ENCODE data around the gene TLE3.
A peak's percentile ranks its signal among the peaks of the same experiment; 100 is the strongest.

TLE3 gene

DNA sequence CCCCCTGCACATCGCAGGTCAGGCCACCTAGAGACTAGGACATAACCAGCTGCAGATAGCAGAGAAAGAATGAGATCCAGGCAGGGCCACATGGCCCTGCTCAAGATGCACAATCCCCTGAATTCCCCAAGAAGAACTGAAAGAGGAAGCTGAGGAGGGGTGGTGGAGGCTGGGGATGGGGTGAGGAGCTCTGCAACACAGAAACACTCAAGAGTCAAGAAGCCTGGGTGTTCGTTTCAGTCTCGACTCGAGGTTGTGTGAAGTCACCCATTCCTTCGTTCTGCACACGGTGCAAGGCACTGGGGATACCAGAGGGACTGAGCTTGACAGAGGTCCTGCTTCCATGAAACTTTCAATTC lies 62.0 kb downstream of the TLE3 start:
- DNase-seq (ENCODE audit: low read depth), result no peak
- TF ChIP-seq, protein P1, sequence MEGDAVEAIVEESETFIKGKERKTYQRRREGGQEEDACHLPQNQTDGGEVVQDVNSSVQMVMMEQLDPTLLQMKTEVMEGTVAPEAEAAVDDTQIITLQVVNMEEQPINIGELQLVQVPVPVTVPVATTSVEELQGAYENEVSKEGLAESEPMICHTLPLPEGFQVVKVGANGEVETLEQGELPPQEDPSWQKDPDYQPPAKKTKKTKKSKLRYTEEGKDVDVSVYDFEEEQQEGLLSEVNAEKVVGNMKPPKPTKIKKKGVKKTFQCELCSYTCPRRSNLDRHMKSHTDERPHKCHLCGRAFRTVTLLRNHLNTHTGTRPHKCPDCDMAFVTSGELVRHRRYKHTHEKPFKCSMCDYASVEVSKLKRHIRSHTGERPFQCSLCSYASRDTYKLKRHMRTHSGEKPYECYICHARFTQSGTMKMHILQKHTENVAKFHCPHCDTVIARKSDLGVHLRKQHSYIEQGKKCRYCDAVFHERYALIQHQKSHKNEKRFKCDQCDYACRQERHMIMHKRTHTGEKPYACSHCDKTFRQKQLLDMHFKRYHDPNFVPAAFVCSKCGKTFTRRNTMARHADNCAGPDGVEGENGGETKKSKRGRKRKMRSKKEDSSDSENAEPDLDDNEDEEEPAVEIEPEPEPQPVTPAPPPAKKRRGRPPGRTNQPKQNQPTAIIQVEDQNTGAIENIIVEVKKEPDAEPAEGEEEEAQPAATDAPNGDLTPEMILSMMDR (IDR thresholded peaks at IDR 0.05; ENCODE audit: low read length, missing control alignments), result no peak
- no peak overlapping the region for H3K4me3 ChIP-seq (replicated peaks; ENCODE audit: low read depth, low read length)

GRCh38 chr15:70035051-70035718 lies 62.5 kb downstream of the TLE3 start:
- DNase-seq (ENCODE audit: low read depth), result no peak
- TF ChIP-seq, protein P1 (IDR thresholded peaks at IDR 0.05; ENCODE audit: low read length, missing control alignments), result no peak
- no peak overlapping the region for H3K4me3 ChIP-seq (replicated peaks; ENCODE audit: low read depth, low read length)

DNA sequence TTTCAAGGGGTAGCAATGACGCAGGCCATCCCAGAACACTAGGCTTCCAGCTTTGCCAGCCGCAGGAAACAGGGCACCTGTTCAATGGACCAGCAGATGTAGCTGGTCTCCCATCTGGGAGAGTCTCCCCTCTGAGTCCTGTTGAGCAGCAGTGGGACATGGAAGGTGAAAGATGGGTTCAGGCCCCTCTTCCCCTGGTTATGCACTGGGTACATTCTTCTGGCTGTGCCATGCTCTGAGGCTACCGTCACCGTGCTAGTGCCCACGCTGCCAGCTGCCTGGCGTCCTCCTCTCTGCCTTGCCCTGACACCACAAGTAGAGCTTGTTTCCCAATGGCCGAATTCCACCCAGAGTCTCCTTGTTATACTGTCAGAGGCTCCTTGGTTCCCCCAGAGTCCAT lies 63.1 kb downstream of the TLE3 start:
- no peak overlapping the region for H3K4me3 ChIP-seq (replicated peaks; ENCODE audit: low read depth, low read length)
- TF ChIP-seq, protein P1 (IDR thresholded peaks at IDR 0.05; ENCODE audit: low read length, missing control alignments), result no peak
- no peak for DNase-seq (ENCODE audit: low read depth)

DNA sequence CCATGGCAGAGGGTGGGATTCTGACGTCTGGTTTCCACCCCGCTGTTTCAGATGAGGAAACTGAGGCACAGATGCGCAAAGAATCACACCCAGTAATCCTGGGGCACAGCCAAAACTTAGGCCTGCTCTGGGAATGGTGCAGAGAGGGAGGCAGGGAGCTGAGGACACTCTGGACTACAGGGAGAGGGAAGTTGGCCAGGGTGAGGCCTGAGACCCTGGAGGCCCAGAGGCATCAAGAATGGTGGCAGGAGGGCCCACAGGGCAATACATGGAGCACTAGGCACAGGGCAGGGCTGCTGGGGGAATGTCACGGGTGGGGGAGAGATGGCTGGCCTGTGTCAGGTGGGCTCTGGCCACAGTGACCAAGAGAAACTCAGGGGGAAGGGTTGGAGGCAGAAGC lies 63.6 kb downstream of the TLE3 start:
- TF ChIP-seq, protein P1 (IDR thresholded peaks at IDR 0.05; ENCODE audit: low read length, missing control alignments), result no peak
- DNase-seq (ENCODE audit: low read depth), result no peak
- H3K4me3 ChIP-seq (replicated peaks; ENCODE audit: low read depth, low read length), result no peak overlapping the region

DNA sequence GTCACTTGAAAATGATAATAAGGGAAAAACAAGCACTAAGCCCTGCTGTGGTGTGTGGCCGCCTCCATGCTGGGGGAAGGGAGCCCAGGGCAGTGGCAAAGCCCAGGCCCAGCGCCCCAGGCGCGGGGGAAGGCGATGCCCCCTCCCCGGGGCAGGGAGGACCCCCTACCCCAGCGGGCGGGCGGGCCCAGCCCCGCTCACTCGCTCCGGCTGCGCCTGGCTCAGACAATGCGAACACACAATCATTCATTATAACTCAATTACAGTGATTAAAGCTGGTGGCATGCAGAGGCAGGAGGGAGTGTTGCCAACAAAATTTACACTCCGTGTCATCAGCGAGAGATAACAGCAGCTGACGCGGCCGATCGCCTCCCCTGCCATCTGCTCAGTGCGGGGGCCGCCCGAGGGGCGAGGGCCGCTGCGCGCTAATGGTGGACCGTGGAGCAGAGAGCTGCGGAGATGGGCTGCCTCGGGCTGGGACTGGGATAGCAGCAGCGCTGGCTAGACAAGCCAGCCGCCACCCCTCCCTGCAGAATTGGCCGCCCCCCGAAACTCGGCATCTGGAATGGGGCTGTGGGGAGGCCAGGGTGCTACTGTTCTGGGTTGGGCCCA lies 64.1 kb downstream of the TLE3 start:
- DNase-seq (ENCODE audit: low read depth), result peak; percentile 57
- TF ChIP-seq, protein P1 (IDR thresholded peaks at IDR 0.05; ENCODE audit: low read length, missing control alignments), result no peak
- no peak overlapping the region for H3K4me3 ChIP-seq (replicated peaks; ENCODE audit: low read depth, low read length)

GRCh38 chr15:70033109-70033508 lies 64.6 kb downstream of the TLE3 start:
- TF ChIP-seq, protein P1 (IDR thresholded peaks at IDR 0.05; ENCODE audit: low read length, missing control alignments), result no peak
- DNase-seq (ENCODE audit: low read depth), result no peak
- H3K4me3 ChIP-seq (replicated peaks; ENCODE audit: low read depth, low read length), result no peak overlapping the region

- no peak for DNase-seq (ENCODE audit: low read depth)
- TF ChIP-seq, protein P1 (IDR thresholded peaks at IDR 0.05; ENCODE audit: low read length, missing control alignments), result no peak
- no peak overlapping the region for H3K4me3 ChIP-seq (replicated peaks; ENCODE audit: low read depth, low read length)
These were observed 65.2 kb downstream of the TLE3 start for GRCh38 chr15:70032509-70032908.

Data from fibroblast of pulmonary artery (primary cell).